Measurements from ENCODE around the gene PRR7. TPM values are rescaled to one million over a fixed set of nuclear protein-coding genes. Genes with fewer than 3 reads are reported as not detected.

PRR7 gene
- total and polyA plus RNA-seq, 2 experiments from 2014 or later: 27.1 to 29.0 TPM

- H3K36me3 ChIP-seq: peaks cover 3% of the 10 kb centered on the region
- no peak for DNase-seq (ENCODE audit: low read depth in 1 of 2, low spot score in 1 of 2)
- TF ChIP-seq, protein P1, sequence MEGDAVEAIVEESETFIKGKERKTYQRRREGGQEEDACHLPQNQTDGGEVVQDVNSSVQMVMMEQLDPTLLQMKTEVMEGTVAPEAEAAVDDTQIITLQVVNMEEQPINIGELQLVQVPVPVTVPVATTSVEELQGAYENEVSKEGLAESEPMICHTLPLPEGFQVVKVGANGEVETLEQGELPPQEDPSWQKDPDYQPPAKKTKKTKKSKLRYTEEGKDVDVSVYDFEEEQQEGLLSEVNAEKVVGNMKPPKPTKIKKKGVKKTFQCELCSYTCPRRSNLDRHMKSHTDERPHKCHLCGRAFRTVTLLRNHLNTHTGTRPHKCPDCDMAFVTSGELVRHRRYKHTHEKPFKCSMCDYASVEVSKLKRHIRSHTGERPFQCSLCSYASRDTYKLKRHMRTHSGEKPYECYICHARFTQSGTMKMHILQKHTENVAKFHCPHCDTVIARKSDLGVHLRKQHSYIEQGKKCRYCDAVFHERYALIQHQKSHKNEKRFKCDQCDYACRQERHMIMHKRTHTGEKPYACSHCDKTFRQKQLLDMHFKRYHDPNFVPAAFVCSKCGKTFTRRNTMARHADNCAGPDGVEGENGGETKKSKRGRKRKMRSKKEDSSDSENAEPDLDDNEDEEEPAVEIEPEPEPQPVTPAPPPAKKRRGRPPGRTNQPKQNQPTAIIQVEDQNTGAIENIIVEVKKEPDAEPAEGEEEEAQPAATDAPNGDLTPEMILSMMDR (IDR thresholded peaks at IDR 0.05; ENCODE audit: low read depth, low read length): no peak
- H3K27me3 ChIP-seq: no peaks in the 10 kb centered on the region
- H3K27ac ChIP-seq: no peak overlapping the region
- no peaks in the 10 kb centered on the region for H3K9me3 ChIP-seq (ENCODE audit: low read depth)
- peaks cover 9% of the 10 kb centered on the region for H3K4me1 ChIP-seq (ENCODE audit: low read depth)
- H3K4me3 ChIP-seq: no peak overlapping the region
These were observed 27.4 kb downstream of the PRR7 start for GRCh38 chr5:177474002-177474476.

DNA sequence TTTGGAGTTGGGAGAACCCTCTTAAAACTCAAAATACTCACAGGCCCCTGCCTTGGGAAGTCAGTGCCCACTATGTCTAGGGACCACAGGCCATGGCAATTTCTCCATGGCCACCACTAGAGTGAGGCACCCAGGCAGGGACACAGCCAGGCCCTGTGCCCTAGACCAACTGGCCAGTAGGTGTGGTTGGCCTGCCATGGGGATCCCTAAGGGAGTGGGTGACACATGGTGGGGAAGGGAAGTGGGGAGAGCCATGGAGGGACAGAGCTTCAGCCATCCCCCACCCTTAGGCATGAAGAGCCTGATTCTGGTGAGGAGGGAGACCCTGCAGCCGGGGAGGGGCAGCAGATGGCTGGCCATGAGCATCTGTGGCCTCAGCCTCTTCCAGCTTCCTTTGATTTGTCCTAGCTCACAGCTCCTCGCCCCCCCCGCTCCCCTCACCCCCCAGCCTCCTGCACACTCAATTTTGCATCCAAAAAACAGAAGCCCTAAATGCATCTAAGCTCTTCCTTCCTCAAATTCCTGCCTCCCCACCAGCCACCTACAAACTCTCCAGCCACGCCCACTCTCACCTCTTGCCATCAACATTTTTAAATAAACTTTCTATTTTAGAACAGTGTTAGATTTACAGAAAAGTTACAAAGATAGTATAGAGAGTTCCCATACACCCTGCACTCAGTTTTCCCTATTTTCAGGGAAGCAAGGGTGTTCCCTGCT is 28.4 kb downstream of the PRR7 start:
- H3K4me1 ChIP-seq (ENCODE audit: low read depth): peaks cover 15% of the 10 kb centered on the region

DNA sequence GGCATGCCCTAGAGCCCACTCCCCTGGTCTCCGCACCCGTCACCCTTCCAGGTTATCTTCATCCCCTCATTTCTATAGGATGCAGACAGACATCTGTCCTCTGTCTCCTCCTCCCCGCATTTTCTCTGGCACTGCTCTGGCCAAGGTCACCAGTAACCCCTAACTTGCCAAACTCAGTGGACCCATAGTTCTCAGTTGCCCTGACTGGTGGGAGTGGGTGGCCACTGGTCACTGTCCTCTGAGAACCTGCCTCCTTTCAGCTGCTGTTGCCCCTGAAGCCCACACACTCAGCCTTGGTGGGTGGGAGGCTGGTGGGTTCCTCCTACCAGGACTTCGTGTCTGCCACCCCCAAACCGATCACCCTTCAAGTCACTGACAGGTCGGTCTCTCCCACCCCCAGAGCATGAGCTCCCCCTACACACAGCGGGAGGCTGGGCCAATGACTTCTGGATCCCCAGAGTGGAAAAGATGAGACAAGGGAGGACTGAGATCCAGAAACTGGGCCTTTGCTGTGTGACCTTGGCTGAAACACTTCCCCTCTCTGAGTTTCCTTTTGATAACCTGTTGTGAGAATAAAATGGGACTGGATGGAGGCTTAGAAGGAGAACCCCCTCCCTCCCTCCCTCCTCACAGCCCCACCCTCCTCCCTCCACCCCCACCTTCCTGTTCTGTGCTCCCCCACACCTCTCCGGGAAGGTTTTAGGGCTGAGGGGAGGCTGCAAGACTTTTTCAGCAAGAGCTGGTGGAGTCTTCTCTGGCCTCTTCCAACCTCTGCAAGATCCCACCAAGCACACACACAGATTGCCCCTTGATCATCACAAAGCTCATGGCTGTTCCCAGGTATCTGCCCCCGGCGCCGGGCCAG is 29.2 kb downstream of the PRR7 start:
- Histone ChIP-seq H3K4me3 (no peak overlapping the region), H3K9me3 (ENCODE audit: low read depth) (no peaks in the 10 kb centered on the region), H3K4me1 (ENCODE audit: low read depth) (peaks cover 17% of the 10 kb centered on the region), H3K27me3 (no peaks in the 10 kb centered on the region), H3K27ac (no peak overlapping the region), H3K36me3 (peaks cover 3% of the 10 kb centered on the region)
- DNase-seq (ENCODE audit: low read depth in 1 of 2, low spot score in 1 of 2): no peak
- TF ChIP-seq, protein P1 (IDR thresholded peaks at IDR 0.05; ENCODE audit: low read depth, low read length): no peak

More for the DNA sequence above, 28.4 kb downstream of the PRR7 start:
- no peak for DNase-seq (ENCODE audit: low read depth in 1 of 2, low spot score in 1 of 2)
- Histone ChIP-seq H3K36me3 (peaks cover 3% of the 10 kb centered on the region), H3K27me3 (no peaks in the 10 kb centered on the region), H3K27ac (no peak overlapping the region), H3K9me3 (ENCODE audit: low read depth) (no peaks in the 10 kb centered on the region), H3K4me3 (no peak overlapping the region)
- TF ChIP-seq, protein P1 (IDR thresholded peaks at IDR 0.05; ENCODE audit: low read depth, low read length): no peak

GRCh38 chr5:177476531-177477233 is 30.1 kb downstream of the PRR7 start:
- DNase-seq (ENCODE audit: low read depth in 1 of 2, low spot score in 1 of 2): peak in 1 of 2 donors; percentile 73
- TF ChIP-seq, protein P1 (IDR thresholded peaks at IDR 0.05; ENCODE audit: low read depth, low read length): no peak

More at GRCh38 chr5:177476531-177477233, 30.1 kb downstream of the PRR7 start:
- no peaks in the 10 kb centered on the region for H3K36me3 ChIP-seq
- no peak overlapping the region for H3K27ac ChIP-seq
- no peaks in the 10 kb centered on the region for H3K9me3 ChIP-seq (ENCODE audit: low read depth)
- H3K27me3 ChIP-seq: no peaks in the 10 kb centered on the region
- H3K4me1 ChIP-seq (ENCODE audit: low read depth): peaks cover 15% of the 10 kb centered on the region
- no peak overlapping the region for H3K4me3 ChIP-seq

Measured in cardiac muscle cell (in vitro differentiated cells and primary cell).